ENCODE data around the gene SLC25A45.
"Not testable (repeated sequence)": the region's sequence is repeated elsewhere in the genome, so short reads cannot be mapped to it uniquely, and the experiment has no call there.

The SLC25A45 gene

DNA sequence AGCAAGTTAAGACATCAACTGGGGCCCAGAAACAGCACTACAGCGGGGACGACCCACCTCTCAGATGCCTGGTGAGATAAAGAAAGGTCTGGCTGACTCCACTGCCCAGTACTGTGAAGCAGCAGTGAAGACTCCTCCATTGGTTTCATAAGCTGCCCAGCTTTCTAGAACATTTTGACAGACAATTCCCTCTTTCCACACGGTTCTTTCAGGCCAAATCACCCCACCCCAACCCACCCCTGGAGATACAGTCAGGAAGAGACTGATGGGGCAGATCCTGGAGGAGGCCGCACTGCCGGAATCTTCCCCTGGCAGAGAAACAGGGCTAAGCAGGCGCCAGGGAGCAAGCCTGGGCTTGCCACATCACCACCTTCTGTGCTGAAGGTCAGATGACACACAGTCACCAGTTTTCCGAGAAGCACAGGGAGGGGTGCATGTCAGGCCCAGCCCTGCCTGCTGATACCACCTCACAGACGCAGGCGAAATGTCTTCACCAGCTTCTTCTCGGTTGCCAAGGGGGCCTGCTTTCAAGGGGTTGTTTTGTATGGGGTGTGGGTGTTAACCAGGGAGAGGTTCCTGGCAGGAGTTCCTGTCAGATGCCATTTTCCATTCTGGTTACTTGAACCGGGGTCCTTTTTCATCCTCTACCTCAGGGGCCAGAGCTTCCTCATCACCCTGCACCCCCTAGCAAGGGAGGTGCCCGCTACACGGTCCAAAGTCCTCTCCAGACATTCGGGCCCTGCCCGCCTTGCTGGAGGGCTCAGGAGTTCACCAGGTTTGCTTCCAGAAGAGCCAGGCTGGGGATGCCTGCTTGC is 38.7 kb upstream of the SLC25A45 start:
- peak; percentile 68 to 85 for DNase-seq

DNA sequence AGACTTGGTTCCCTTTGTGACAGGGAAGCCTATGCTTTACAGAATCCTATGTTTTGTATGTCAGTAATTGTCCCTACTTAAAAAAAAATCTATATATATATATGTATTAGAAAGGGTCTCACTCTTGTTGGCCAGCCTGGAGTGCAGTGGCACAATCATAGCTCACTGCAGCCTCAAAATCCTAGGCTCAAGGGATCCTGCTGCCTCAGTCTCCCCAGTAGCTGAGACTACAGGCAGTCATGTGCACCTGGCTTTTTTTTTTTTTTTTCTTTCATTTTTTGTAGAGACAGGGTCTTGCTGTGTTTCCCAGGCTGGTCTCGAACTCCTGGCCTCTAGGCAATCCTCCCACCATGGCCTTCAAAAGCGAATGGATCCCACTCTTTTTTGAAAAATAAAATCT is 38.1 kb upstream of the SLC25A45 start:
- no peak for DNase-seq

DNA sequence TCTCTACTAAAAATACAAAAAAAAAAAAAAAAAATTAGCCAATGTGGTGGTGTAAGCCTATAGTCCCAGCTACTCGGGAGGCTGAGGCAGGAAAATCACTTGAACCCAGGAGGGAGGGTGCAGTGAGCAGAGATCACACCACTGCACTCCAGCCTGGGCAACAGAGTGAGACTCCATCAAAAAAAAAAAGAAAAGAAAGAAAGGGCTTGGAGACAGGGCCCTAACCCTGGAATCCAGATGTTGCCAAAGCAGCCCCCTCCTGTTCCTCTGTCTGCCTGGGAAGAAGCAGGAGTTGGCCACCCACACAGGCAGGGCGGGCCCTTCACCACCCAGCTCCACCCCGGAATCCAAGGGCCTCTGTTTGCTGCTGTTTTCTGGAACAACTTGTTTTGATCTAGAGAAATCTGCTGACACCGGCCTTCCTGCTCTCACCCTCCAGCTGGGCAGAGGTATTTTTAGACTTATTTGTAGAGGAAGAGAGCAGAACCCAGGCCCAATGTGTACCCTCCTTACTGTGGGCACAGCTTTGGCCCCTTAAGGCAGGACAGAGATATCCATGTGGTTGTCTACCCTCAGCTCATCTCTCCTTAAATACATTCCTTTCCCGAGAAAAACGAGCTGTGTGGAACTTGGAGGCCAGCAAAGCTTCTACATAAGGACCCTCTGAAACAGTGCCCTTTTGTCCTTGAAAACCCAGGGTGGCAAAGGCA is 37.5 kb upstream of the SLC25A45 start:
- DNase-seq, result no peak

DNA sequence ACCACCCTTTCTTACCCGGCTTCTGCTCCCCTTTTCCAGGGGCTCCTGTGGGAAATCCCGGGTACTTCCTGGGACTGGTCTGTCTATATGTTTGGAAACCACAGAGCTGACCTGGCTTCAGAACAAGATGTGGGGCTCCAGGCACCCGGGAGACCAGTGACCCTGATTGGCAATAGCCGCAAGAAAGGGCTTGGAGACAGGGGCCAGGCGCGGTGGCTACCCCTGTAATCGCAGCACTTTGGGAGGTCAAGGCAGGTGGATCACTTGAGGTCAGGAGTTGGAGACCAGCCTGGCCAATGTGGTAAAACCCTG is 37.0 kb upstream of the SLC25A45 start:
- DNase-seq, result no peak

DNA sequence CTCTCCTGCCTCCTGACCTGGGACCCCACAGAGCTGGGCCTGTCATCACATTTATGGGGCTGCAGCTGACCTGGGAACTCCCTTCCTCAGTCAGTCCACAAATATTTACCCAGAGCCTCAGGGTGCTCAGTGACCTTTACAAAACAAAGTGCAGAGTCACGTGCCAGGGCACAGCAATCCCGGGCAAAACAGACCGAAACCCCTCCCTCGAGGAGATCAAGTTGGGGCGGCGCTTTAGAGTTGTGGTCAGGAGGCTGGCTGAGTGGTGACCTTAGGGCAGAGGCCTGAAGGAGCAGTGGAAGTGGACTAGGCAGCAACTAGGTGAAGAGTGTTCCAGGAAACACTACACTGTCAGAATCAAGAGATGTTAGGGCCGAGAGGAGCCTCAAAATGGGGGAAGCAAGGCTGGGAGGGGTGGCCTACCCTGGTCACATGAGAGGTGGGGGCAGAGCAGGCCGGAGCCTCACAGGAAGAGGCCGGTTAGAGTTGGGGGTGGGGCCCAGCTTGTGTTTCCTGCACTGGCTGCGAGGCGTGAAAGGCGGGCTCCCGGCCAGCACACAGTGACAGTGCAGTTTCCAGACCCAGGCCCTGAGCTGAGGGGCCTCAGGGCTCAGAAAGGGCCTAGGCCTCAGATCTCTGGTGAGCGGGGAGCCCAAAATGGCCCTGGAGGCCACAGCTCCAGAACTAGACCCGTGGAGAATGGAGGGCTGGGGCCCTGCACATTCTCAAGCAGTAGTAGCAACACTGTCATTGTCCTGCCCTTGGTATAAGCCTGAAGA is 36.4 kb upstream of the SLC25A45 start:
- DNase-seq, result peak; percentile 14 to 36

DNA sequence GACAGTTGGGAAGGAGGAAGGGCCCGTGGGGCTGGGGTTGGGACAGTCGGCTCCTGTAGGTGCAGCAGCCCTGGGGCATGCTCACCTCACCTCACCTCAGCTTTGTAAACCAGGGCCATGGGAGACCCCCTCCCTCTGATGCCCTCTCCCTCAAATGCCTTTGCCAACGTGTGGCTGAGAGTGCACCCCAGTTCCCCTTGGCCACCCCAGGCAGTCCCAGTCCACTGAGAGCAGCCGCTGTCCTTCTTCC is 35.9 kb upstream of the SLC25A45 start:
- no peak for DNase-seq

DNA sequence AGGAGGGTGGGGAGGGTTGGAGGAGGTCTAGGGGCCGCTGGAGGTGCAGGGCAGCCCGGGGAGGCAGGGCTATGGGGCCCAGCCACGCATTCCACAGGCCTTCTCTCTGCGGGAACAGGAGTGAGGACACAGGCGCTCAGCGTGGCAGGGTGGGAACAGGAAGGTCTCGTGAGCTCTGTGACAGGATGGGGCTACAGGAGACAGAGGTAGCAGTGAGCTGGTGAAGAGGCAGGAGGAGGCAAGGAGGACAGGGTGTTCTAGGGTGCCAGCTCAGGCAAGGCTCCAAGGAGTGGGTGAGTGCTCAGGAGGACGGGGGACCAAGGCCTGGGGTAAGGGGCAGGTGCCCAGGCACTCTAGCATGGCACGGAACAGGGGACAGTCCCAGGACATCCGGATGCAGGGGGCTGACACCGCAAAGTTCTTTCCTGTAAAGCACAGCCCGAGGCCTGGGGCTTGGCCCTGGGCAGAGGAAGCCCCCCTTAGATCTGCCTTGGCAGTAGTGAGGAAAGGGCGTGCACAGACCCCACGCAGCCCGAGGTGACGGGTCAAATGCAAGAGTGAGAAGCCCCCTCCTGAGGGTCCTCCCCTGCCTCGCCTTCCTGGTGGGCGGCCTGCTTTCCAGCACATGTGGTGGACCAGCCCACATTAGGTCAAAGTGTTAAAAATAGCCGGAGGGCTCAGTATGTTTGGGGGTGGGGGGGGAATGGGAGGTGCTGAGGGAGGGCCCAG is 35.4 kb upstream of the SLC25A45 start:
- DNase-seq, result no peak

DNA sequence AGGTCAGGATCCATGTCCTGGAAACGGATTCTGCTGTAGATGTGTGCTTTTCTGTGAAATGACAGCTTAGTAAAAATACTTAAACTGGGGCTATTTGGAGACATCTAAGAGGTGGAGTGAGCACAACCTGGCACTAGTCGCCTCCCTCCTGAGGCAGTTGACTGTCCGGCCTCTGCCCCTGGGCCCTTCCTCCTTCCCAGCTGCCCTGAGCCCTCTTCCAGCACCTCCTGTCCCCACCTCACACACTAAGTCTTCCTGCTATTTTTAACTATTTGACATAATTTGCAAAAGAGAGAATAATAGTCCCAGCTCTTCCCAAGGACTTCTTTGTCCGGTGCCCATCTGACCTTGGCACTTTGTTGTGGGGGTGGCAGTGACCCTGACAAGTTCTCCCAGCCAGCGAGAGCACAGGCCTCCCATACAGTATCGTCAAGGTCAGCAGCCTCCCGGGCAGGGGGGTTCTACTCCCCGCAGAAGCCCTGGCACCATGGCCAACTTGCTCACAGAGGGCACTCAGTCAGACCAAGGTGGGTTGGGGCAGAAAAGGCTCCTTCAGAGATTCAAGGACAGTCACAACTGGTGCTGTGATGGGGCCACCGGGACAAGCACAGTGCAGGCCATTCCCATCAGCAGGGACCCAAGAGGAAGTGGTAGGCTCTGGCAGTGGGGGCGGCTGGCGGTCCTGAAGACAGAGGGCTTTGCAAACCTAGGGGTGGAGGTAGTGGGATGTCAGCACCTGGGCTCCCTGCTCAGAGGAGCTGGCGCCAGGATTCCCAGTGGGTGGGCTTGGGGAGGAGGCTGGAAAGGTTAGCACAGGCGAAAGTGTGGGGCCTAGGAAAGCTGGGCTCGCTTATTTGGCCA is 34.6 kb upstream of the SLC25A45 start:
- DNase-seq, result no peak

DNA sequence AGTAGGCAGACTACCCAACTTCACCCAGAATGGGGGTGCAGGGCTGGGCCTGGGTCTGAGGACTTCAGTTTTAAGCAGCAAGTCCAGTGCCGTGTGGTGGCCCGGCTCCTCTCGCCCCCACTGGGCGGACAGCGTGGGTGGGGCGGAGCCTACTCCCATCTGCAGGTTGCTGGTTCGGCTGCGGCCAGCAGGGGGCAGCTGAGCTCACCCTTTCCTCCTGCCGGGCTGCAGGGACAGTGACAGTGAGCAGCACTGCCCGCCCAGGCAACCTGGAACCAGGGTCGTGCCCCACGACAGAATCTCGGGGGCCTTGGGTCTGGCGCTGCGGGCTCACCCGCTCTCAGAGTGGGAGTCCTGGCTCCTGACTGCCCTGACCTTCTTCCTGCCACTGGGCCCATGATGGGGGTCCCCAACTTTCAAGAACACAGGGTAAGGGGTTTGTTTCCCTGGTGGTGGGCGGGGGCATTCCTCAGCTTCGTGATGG is 33.9 kb upstream of the SLC25A45 start:
- peak; percentile 41 to 70 for DNase-seq

DNA sequence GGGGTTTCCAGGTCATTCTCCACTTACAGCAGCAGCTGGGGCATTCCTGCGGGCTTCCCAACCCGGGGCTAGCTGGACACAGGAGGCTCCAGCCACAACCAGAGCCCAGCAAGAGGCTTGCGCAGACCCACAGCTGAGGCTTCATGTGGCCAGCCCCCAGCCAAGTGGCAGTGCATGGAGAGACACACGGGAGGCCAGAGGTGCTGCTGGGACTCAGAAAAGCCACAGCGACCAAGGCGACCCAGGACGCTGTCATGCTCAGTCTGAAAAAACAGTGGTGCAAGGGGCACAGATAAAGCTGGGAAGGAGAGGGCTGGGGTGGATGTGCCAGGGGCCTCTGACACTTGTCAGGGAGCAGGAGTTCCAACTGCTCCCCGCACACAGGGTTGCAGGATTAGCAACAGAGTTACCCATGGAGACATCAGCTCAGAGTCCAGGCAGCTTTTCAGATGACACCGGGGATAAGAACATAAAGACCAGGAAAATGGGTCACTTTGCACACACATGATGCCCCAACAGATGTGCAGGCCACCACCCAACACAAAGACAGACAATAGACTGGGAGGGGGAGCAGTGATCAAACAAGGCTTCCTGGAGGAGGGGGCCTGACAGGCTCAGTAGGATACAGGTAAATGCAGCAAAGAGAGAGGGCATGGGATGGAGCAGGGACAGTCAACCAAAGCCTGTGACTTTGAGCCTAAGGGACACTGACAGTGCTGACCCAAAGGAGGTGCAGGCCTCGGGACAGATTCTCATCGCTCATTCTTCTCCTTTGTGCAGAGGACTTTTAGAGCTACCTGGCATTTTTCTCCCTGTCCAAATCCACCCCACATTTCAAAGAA is 33.3 kb upstream of the SLC25A45 start:
- peak in 1 of 2 experiments; percentile 26 for DNase-seq

DNA sequence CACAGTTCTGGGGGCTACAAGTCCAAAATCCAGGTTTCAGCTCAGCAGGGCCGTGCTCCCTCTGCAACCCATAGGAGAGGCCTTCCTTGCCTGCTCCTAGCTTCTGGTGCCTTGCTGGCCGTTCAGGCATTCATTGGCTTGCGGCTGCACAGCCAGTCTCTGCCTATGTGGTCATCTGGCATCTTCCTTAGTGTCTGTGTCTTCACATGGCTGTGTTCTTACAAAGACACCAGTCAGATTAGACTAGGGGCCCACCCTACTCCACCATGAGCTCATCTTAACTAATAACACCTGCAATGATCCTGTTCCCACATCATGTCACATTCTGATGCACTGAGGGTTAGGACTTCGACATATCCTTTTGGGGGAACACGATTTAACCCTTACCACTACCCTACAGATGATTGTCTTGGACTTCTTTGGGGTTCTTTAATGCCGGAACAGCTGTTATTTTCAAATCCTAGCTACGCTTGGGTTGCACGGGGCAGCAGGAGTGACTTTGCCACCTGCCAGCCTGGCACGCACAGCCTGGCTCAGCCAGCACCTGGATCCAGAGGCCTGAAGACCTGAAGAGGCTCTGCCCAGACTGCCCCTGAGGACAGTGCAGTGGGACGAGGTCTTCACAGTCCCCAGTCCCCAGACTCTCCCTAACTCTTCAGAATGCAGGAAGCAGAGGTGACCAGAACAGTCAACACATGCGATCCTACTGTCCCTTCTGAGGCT is 32.5 kb upstream of the SLC25A45 start:
- peak in 1 of 2 experiments; percentile 48 for DNase-seq

DNA sequence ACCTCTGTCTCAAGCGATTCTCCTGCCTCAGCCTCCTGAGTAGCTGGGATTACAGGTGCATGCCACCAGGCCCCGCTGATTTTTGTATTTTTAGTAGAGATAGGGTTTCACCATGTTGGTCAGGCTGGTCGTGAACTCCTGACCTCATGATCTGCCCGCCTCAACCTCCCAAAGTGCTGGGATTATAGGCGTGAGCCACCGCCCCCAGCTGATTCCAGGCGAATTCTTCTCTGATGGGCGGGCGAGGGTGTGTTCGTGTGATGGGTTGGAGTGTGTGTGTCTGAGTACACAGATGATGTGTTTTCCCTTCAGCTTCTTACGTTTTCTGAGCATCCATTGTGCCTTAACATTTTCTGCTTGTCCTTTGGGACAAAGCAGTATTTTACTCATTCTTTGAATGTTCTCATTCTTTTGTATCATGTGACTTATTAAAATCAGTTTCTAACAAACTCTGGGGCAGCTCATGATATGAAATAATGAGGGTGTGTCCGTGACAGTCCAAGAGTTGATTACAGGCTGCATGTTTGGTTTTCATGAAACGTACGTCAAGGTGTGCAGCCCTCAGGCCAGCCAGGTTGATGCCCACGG is 30.7 kb upstream of the SLC25A45 start:
- DNase-seq, result not testable (repeated sequence)

DNA sequence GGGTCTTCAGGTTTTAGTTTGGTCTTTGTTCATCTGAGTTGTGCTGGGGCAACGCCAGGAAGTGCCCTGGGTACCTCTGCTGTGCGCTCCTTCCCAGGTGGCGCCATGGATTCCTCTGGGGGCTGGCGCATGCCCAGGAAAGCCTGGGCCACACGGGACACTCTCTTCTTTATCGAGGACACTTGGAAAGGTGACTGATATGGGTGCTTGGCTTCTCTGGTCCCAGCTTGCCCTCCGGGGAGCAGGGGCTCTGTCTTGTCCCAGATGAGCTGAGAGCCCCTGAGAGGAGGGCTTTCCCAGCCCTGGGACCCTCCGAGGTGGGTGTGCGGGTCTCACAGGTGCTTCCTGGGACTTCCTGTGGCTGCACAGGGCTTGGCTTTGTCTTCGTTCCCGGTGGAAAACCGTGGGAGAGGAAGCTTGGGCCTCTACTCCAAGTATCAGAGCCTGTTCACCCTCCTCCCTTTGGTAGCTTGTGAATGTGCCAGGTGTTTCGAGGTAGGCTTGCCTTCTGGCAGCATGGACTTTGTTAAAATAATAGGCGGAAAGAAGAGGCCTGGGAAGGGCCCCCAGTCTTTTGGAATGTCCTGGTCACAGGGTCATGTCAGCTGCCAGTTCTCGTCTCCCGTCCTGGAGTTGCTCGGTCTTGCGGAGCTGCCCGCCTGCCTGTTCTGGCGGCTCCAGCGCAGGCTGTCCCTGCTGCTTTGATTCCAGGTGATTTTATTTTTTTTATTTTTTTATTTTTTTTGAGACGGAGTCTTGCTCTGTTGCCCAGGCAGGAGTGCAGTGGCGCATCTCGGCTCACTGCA is 30.0 kb upstream of the SLC25A45 start:
- no peak for DNase-seq

DNA sequence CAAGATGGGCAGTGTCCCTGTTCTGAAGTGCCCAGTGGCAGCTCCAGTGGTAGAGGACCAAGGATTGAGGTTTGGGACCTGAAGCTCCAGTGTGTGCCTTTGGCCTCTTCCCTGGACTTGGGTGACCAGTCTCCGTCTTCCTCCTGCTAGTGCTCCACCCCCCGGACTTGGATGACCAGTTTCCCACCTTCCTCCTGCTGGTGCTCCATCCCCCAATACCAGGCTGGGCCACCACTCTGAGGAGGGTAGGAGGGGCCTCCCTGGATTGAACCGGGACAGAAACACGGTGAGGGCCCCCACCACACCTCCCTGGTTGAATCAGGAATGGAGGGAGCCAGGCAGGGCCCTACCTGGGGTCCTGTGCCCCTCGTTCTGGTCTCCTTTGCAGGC is 29.2 kb upstream of the SLC25A45 start:
- DNase-seq, result no peak

DNA sequence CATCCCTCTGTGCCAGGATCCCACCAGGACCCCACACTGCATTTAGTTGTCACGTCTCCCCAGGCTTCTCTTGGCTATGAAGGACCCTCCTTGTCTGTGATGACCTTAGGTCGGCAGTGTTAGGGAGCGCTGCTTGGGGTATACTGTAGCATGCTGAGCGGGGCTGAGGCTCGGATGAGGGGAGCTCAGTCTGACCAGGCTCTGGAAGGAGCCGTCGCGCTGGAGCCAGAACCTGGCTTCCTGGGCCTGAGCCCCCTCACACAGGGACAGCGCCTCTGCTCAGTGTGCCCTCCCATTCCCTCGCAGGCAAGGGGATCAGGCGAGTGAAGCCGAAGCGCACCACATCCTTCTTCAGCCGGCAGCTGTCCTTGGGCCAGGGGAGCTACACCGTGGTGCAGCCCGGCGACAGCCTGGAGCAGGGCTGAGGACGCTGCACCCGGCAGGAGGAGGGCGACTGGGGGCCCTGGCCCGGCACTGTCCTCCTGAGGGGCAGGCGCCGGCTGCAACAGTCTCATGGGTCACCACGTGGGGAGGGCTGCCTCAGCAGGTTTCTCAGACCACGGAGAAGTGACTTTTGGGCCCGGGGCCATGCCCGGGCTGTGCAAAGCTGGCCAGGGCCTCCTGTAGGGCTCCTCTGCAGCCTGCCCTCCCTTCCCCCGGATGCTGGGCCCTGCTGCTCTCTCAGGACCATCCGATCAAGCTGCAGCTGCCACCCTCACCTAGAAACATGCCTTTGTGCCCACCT is 28.7 kb upstream of the SLC25A45 start:
- no peak for DNase-seq

DNA sequence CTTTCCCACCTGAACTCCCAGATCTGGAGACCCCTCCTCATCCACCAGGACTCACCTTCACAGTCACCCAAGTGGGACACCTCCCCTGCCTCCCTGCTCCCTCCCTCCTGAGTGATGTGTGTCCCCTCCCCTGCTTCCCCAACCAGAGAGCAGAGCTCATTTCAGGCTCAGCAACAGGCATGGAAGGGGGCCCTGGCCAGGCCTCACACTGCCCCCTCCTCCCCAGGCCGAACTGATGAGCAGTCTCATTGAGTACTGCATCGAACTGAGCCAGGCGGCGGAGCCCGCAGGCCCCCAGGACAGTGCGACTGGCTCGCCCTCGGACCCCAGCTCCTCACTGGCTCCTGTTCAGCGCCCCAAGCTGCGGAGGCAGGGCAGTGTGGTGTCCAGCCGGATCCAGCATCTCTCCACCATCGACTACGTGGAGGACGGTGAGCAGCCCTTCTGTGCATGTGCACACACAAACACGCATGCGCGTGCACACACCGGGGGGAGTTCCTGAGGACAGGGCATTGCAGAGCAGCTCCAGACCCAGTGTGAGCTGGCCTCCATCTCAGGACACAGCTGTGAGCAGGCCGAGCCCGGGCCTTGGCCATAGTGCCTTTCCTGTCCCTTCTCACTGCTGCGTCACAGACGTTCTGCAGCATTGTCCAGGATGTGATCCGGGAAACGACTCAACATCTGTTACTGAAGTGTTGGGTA is 22.3 kb upstream of the SLC25A45 start:
- no peak for DNase-seq

DNA sequence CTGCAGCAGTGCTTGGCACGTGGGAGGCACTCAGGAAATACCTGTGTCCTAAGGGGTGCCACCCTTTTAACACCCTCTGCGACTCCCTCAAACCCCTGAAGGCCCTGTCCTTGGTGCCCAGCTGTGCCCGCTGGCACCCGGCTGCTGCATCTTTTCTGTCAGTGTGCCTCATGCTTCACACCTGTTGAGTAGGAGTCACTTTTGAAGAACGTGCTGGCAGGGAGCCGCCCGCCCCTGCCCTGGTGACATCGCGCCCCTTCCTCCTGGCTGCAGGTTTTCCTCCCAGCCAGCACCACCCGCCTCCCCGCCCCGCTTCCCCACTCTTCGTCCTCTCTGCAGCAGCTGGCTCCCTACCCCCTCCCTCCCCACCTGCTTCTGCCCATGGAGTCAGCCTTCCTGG is 21.8 kb upstream of the SLC25A45 start:
- DNase-seq, result no peak

DNA sequence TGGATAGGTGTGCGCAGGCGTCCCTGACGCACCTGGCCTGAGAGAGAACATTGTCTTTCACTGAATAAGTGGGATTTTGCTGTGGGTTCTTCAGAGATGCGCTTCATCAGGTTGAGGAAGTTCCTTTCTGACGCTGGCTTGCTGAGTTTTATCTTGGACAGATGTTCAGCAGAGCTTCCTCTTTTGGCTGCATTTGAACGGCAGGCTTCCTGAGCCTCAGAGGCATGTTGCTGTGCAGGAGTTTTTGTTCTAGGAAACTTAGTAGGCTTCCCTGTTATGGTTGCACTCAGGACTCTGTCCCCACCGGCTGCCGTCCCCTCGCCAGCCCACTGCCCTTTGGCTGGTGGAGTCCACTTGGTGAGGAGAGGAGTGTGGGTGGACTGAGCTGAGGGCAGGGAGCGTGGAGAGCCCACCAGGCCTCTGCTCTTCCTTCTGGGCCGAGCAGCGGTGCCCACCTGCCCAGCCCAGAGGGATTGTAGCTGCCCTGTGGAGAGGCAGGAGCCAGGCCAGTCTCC is 21.2 kb upstream of the SLC25A45 start:
- DNase-seq, result no peak

Data from NCI-H524 (cell line).